Measurements from ENCODE around the gene CEP162.
"Not testable (repeated sequence)": the region's sequence is repeated elsewhere in the genome, so short reads cannot be mapped to it uniquely, and the experiment has no call there.

Gene CEP162

DNA sequence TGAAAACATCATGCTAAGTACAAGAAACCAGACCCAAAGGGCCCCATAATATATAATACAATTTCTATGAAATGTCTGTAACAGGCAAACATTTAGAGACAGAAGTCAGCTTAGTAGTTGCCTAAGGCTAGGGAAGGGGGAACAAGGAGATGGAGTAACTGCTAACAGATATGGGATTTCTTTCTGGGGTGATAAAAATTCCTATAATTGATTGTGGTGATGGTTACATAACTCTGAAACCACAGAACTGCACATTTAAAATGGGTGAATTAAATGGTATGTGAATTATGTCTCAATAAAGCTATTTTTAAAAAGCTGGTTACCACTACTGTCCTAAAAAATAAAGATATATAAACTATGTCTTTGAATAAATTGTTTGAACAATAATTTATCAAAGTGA is 3.2 kb downstream of the CEP162 start:
- no peak for DNase-seq (ENCODE audit: low read depth in 2 of 2)

DNA sequence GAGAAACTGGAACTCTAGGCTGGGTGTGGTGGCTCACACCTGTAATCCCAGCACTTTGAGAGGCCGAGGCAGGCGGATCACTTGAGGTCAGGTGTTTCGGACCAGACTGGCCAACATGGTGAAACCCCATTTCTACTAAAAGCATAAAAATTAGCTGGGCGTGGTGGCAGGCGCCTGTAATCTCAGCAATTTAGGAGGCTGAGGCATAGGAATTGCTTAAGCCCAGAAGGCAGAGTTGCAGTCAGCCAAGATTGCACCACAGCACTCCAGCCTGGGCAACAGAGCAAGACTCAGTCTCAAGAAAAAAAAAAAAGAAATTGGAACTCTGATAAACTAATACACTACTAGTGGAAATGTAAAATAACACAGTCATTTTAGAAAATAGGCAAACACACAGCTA is 3.8 kb downstream of the CEP162 start:
- not testable (repeated sequence) for DNase-seq (ENCODE audit: low read depth in 2 of 2)

DNA sequence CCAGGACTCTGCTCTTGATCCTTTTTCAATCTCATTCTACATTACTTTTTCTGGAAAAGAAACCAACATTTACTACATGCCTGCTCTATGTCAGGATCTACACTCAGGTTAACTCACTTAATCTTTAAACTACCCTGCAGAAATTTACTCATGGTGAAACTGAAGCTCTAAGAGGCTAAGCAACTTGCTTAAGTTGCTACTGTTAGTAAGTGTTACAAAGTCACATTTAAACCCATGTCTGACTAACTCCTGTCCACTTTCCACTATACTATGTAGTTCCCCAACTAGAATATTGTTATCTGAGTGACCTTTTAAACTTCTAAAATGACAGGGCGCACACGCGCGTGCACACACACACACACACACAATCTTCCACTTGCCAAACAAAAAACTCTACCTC is 5.0 kb downstream of the CEP162 start:
- no peak for DNase-seq (ENCODE audit: low read depth in 2 of 2)

DNA sequence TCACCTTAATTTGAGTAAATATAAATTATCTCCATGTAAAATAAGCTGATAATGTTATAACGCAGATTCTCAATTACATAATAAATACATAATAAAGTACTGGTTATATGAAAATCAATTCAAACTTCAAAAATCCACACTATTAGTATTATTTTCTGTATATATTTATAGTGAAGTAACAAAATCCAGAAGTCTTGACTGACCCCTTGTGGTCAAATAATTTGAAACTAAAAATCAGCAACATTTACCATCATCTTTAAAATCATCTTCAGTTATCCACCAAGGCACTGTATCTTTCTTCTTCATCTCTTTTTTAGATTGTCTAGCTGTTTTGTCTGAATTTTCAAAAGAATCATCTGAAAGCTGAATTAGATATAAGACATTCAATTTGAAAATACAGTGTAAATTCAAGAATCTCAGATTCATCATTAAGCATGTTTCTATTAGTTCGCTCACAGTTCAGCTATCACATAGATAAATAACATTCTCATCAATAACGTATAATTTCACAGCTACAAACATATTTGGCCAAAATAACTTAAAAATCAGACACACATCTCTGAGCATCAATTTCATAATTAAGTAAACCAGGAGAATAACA is 6.5 kb downstream of the CEP162 start:
- DNase-seq (ENCODE audit: low read depth in 2 of 2), result no peak

DNA sequence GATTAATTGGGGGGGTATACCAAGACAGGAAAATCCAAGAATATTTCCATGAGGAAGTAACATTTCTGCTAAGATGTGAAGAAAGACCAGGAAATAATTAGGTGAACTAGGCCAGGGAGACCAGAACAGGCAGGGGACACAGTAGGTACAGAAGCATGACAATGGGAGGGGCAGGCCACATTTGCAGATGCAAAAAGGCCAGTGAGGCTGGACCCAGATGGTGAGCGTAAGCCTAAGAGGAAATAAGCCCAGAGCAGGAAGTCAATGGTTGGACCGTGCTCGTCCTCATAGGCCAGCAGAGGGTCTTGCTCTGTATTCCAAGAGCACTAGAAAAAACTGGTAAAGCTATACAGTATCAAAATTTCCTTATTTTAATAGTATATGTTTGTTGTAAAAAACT is 9.4 kb downstream of the CEP162 start:
- DNase-seq (ENCODE audit: low read depth in 2 of 2), result no peak

DNA sequence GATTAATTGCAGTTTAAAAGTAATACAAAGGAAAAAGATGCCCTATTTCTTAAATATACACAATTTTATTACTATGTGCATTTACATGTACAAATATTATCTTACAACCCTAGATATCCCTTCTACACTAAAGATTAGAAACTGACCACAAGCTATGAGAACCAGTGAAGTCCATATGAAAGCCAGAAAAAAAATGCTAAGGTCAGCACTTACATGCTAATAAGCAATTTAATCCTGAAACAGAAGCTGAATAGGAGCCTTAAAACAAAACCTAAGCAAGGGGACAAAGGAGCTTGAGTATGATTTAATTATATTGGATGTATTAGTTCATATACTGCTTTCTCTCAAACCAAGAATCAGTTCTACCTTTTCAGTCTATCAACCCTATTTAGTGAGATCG is 14.2 kb downstream of the CEP162 start:
- DNase-seq (ENCODE audit: low read depth in 2 of 2), result no peak

DNA sequence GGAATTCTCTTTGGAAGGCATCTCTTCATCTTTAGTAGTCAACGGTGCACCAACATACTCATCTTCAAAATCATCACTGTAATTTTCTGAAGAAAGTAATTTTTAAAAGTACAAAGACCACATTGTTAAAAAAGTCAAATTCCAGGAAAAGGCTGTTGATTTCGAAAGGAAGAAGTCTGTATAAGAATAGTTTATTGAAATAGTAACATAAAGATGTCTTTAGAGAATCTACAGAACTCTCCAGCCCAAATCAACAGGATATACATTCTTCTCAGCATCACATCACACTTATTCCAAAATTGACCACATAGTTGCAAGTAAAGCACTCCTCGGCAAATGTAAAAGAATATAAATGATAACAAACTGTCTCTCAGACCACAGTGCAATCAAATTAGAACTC is 23.4 kb downstream of the CEP162 start:
- no peak for DNase-seq (ENCODE audit: low read depth in 2 of 2)

DNA sequence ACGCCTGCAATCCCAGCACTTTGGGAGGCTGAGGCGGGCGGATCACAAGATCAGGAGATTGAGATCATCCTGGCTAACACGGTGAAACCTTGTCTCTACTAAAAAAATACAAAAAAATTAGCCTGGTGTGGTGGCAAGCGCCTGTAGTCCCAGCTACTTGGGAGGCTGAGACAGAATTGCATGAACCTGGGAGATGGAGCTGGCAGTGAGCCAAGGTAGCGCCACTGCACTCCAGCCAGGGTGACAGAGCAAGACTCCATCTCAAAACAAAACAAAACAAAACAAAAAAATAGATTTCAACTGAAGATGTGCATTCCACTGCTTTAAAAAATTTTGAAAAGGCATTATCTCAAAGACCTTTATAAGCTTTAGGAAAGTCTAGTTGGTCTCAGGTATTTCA is 27.5 kb downstream of the CEP162 start:
- DNase-seq (ENCODE audit: low read depth in 2 of 2), result not testable (repeated sequence)

DNA sequence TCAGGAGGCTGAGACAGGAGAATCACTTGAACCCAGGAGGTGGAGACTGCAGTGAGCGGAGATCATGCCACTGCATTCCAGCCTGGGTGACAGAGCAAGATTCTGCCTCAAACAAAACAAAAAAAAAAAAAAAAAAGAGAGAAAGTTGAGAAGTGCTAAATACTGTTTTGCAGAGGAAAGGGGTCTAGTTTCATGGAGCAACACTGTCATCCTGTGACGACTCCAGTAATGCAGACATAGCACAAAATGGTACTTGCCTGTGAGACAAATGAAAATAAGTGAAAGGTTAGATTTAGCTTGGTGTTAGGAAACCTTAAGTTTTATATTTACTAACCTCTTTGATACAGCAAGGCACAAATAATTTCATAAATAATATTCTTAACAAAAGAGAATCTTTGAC is 29.7 kb downstream of the CEP162 start:
- DNase-seq (ENCODE audit: low read depth in 2 of 2), result no peak

DNA sequence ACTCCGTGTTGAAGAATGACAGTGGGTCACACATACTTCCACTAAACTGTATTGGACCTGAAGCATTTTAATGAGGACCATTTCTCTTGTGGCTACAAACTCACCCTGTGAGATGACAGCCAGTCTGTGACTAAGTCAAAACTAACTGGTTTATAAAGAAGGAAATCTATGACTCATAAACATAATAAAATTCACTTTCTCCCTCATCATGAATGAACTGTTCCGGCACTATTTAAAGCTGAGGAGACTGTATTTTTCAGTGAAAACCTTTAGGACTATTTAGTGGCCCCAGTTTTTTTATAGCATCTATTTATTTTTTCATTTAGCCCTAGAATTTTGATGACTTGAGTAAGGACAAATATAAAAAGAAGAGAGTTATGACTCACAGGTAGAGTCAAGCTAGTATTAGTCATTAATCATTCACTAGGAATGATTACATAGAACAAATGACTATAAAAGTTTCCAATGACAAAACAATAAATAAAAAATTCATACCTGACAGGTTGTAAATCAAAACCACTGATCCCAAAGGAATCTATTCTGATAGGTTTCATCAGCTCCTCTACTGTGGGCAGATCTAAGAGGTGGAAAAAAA is 34.2 kb downstream of the CEP162 start:
- DNase-seq (ENCODE audit: low read depth in 2 of 2), result no peak

DNA sequence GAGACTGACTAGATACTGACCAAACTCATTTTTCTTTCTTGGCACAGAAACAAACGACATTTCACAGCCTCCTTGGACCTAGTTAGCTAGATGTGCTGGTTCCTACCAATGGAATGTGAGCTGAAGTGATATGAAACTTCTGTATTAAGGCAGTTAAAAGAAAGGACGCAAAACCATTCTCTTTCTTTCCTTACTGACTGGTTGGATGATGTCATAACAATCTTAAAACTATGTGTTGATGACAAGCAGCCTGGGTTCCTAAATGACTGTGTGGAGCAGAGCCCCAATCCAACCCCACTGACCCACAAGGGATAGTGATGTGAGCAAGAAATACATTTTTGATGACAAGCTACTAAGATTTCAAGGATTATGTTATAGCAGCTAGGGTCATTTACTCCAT is 35.6 kb downstream of the CEP162 start:
- DNase-seq (ENCODE audit: low read depth in 2 of 2), result no peak

DNA sequence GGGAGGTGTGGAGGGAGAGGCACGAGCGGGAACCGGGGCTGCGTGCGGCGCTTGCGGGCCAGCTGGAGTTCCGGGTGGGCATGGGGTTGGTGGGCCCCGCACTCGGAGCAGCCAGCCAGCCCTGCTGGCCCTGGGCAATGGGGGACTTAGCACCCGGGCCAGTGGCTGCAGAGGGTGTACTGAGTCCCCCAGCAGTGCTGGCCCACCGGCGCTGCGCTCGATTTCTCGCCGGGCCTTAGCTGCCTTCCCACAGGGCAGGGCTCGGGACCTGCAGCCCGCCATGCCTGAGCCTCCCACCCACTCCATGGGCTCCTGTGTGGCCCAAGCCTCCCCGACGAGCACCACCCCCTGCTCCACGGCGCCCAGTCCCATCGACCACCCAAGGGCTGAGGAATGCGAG is 38.1 kb downstream of the CEP162 start:
- DNase-seq (ENCODE audit: low read depth in 2 of 2), result not testable (repeated sequence)

DNA sequence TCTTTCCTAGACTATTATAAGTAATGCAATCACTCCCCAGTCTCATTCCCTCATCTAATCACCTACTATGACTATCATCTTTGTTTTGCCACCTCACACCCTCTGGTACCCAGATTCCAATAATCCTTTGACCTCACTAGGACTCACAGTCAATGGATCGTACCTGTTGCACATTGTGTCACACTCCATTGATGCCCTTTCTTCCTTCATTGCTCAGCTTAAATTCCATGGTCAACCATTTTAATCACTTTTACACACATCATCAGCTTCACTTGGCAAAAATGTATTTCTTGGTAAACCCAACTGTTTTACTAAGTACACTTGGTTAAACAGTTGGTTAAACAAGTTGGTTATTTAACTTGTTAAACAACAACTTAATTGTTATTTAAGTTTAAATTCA is 44.0 kb downstream of the CEP162 start:
- DNase-seq (ENCODE audit: low read depth in 2 of 2), result no peak

DNA sequence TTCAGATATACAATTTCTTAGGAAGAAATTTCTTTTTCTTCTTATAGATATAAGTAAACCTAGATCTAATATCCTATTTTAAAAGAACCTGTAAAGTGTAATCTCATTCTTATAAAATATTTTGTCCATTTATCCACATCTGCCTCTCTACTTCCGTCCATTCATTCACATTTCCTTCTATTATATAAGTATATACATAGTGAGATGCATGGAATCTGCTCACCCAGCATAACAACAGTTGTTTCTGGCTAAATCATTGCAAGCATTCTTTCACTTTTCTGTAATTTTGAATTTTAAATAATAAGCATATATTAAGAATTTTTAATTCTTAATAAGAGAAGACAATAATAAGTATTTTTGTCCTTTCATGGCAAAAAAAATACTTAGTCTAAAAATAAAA is 45.4 kb downstream of the CEP162 start:
- DNase-seq (ENCODE audit: low read depth in 2 of 2), result no peak

DNA sequence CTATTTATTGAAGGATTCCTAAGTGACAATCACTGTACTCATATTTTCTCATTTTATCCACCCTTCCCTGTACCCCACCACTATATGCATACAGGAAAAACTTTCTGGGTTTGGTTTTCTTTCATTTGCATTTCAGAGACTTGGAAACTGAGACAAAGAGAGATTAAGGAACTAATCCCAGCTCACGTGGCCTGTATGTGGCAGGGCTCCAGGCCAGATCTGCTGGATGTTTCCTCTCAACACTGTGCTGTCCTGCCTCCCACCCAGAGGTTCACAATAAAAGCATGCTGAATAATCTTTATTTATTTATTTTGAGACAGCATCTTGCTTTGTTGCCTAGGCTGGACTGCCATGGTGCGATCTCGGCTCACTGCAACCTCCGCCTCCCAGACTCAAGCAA is 50.2 kb downstream of the CEP162 start:
- DNase-seq (ENCODE audit: low read depth in 2 of 2), result no peak

DNA sequence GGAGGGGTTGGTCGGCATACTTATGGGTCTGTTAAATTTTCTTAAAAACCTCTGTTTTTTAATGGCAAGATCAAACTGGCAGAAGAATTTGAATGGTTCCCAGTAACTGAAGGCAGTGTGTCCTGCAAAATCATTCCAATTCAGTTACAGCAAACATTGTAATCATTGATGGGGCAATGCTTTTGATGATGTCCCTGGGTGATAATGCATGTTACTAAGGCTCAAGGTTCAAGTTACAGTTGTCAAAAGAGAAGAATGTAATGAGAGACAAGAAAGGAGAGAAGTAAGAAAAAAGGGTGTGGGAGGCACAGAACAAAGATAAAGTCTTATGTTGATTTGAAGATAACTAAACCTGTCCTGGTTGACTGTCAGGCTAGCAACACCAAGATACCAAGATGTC is 54.9 kb downstream of the CEP162 start:
- DNase-seq (ENCODE audit: low read depth in 2 of 2), result no peak

DNA sequence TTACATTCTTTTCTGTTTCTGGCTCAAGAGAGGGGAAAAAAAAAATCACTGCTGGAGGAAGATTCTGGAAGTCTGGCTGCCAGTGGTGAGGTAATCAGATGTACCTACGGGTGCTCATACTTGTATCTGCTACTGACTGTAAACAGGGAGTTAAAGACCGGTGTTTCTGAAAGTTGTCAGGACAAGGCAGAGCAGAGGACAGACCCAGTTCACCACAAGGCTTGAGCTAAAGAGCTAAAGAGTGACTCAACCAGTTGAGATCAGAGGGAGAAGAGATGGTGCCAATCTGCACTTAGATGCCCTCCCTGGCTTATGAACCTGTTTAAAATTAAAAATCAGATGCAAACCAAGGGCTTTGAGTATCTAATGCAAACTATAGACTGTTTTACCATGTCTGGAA is 55.4 kb downstream of the CEP162 start:
- no peak for DNase-seq (ENCODE audit: low read depth in 2 of 2)

DNA sequence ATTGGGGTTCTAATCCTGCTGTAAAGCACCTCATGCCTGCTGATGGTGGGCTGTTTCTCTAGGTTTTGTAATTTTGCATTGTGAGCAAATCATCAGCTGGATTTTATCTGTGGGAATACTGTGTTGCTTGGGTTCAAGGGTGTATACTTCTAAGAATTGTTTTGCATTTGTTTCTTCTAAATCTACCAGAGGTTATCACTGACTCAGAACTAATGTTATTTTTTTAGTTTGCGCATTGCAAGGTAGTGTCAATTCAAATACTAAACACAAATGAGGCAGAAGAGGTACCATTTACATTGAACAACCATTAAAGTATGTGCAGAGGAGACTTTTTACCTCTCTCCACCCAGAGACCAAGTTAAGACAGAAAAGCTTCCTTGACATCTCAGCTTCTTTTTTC is 60.0 kb downstream of the CEP162 start:
- no peak for DNase-seq (ENCODE audit: low read depth in 2 of 2)

DNA sequence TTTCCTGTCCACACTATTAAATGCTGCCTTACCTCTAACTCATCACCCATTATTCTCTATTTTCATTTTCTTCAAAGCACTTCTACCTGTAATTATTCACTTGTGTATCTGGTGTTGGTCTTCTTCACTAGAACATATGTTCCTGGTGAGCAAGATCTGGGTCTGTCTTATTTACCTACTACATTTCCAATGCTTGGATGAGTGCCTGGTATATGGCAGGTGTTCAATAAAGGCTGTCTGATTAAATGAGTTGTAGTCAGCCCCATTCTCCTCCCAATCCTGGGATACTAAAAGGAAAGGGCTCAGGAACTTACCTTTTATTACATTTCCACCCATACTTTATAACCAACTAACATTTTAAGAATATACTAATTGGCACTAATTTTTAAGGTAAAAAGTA is 61.0 kb downstream of the CEP162 start:
- DNase-seq (ENCODE audit: low read depth in 2 of 2), result no peak

DNA sequence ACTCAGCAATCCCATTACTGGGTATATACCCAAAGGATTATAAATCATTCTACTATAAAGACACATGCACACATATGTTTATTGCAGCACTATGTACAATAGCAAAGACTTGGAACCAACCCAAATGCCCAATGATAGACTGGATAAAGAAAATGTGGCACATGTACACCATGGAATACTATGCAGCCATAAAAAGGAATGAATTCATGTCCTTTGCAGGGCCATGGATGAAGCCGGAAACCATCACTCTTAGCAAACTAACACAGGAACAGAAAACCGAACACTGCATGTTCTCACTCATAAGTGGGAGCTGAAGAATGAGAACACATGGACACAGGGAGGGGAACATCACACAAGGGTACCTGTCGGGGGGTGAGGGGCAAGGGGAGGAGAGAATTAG is 63.1 kb downstream of the CEP162 start:
- not testable (repeated sequence) for DNase-seq (ENCODE audit: low read depth in 2 of 2)

DNA sequence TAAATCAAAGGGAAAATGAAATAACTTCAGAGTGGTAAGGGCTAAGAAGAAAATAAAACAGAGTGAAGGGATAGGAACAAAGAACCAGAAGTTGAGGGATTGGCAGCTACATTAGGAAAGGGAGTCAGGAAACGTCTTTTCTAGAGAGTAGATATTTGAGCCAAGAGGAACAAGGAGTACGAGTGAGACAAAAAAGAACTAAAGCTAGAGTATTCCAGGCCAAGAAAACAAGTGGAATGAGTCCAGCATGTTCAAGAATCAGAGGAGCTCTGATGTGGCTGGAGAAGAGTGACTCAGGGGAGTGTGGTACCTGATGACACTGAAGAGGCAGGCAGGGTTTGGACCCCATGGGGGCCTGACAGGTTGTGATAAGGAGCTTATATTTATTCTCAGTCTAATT is 66.3 kb downstream of the CEP162 start:
- DNase-seq (ENCODE audit: low read depth in 2 of 2), result no peak

DNA sequence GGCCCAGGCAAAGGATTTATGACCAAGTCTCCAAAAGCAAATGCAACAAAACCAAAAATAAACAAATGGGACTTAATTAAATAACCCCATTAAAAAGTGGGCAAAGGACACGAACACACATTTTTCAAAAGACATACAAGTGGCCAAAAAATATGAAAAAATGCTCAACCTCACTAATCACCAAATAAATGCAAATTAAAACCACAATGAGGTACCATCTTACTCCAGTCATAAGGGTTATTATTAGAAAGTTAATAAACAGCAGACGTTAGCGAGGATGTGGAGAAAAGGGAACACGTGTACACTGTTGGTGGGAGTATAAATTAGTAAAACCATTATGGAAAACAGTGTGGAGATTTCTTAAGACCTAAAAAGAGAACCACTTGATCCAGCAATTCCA is 71.1 kb downstream of the CEP162 start:
- DNase-seq (ENCODE audit: low read depth in 2 of 2), result no peak

DNA sequence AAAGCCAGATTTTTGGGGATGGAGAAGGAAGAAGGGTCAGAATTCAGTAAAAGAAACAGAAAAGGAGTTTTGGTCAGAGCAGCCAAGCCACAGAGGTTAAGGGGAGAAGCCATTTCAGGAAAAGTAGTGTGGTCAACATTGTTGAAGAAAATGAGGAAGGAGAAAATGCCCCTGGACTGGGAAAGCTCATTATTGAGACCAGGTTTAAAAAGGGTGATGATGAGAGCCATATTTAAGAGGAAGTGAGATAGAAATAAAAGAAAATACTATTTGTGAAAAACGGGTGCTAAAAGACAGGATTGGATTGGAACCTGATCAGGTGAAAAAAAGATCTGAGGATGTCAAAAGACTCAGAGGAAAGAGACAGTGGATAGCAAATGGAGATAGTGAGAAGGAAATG is 75.8 kb downstream of the CEP162 start:
- DNase-seq (ENCODE audit: low read depth in 2 of 2), result no peak

DNA sequence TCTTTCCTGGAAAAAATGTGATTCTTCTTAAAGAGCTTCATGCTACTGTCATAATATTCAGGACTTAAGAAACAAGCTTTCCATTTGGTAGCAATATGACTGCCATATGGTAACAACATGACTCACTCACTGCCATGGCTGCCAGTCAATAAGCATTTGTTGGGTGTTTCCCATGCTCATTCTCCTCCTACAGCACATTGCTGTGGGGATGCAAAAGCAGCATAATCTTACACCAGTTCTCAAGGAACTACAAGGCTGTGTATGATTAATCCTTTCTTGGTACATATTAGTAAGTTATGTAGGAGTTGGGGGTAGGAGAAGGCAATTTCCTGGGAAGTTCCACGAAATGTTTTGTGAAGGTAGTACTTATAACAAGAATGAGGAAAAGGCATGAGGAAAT is 76.7 kb downstream of the CEP162 start:
- DNase-seq (ENCODE audit: low read depth in 2 of 2), result no peak

Data from stimulated activated CD8-positive, alpha-beta memory T cell treated with anti-CD3 and anti-CD28 coated beads, Interleukin-15, amount 100 ng/mL, for 4 hours (primary cell).